Osteocyte (in vitro differentiated cells): ENCODE data around the gene LGR4. TPM values are rescaled to one million over a fixed set of nuclear protein-coding genes. Genes with fewer than 3 reads are reported as not detected.

ENCODE experiments used
- DNase-seq: peaks from one replicate; pipeline ENCODE4 v3.0.0; 2021; ENCODE audit warnings: mixed read lengths; ENCODE audit not compliant: unreplicated experiment; ENCODE audit errors: extremely low spot score
- H3K27ac Mint-ChIP-seq: one replicate; pipeline ENCODE4 v1.8.0; 2021; ENCODE audit warnings: mild to moderate bottlenecking, mixed read lengths; ENCODE audit not compliant: unreplicated experiment
- H3K27me3 Mint-ChIP-seq: one replicate; pipeline ENCODE4 v1.8.0; 2021; ENCODE audit warnings: mixed read lengths; ENCODE audit not compliant: unreplicated experiment
- H3K36me3 Mint-ChIP-seq: one replicate; pipeline ENCODE4 v1.8.0; 2021; ENCODE audit warnings: mixed read lengths; ENCODE audit not compliant: unreplicated experiment
- H3K4me1 Mint-ChIP-seq: one replicate; pipeline ENCODE4 v1.8.0; 2021; ENCODE audit warnings: mixed read lengths; ENCODE audit not compliant: unreplicated experiment
- H3K4me3 Mint-ChIP-seq: one replicate; pipeline ENCODE4 v1.8.0; 2021; ENCODE audit warnings: mild to moderate bottlenecking, moderate library complexity, mixed read lengths; ENCODE audit not compliant: unreplicated experiment
- H3K9me3 Mint-ChIP-seq: one replicate; pipeline ENCODE4 v1.8.0; 2021; ENCODE audit warnings: mixed read lengths; ENCODE audit not compliant: unreplicated experiment
- CTCF ChIP-seq: fragments of 200-600 bp; sonication (generic); IDR thresholded peaks from 2 replicates; pipeline ENCODE4 v1.5.0; 2021; ENCODE audit warnings: antibody characterized with exemption, mild to moderate bottlenecking, moderate library complexity
- total RNA-seq: library from RNA; stranded (reverse); gene quantifications from 2 replicates; pipeline ENCODE4 v1.2.1, GENCODE V29; 2021

Gene LGR4
- total RNA-seq, 1 donor from 2014 or later: 61.9 TPM

GRCh38 chr11:27485930-27486773 lies 13.6 kb upstream of the LGR4 start:
- DNase-seq: no peak
- no peak overlapping the region for H3K4me3 Mint-ChIP-seq
- H3K9me3 Mint-ChIP-seq: no peaks in the 10 kb centered on the region
- H3K4me1 Mint-ChIP-seq: peaks cover 3% of the 10 kb centered on the region
- no peak overlapping the region for H3K27ac Mint-ChIP-seq
- H3K27me3 Mint-ChIP-seq: no peaks in the 10 kb centered on the region
- TF ChIP-seq CTCF: peak; percentile 85
- H3K36me3 Mint-ChIP-seq: peaks cover 5% of the 10 kb centered on the region

- DNase-seq: no peak
- no peaks in the 10 kb centered on the region for H3K27me3 Mint-ChIP-seq
- no peaks in the 10 kb centered on the region for H3K36me3 Mint-ChIP-seq
- H3K27ac Mint-ChIP-seq: no peak overlapping the region
- peaks cover 5% of the 10 kb centered on the region for H3K4me1 Mint-ChIP-seq
- no peak overlapping the region for H3K4me3 Mint-ChIP-seq
- no peak for TF ChIP-seq CTCF
- no peaks in the 10 kb centered on the region for H3K9me3 Mint-ChIP-seq
These were observed 10.2 kb upstream of the LGR4 start for GRCh38 chr11:27482793-27483192.

GRCh38 chr11:27481992-27482391 lies 9.4 kb upstream of the LGR4 start:
- no peaks in the 10 kb centered on the region for H3K27me3 Mint-ChIP-seq
- no peaks in the 10 kb centered on the region for H3K36me3 Mint-ChIP-seq
- DNase-seq: no peak
- H3K4me3 Mint-ChIP-seq: no peak overlapping the region
- TF ChIP-seq CTCF: no peak
- peaks cover 5% of the 10 kb centered on the region for H3K4me1 Mint-ChIP-seq
- H3K9me3 Mint-ChIP-seq: no peaks in the 10 kb centered on the region
- H3K27ac Mint-ChIP-seq: no peak overlapping the region

- no peak for DNase-seq
- TF ChIP-seq CTCF: no peak
- no peak overlapping the region for H3K4me3 Mint-ChIP-seq
These were observed 5.2 kb upstream of the LGR4 start for GRCh38 chr11:27477831-27478230.

GRCh38 chr11:27477243-27477642 lies 4.7 kb upstream of the LGR4 start:
- H3K27ac Mint-ChIP-seq: no peak overlapping the region
- DNase-seq: no peak
- H3K36me3 Mint-ChIP-seq: no peaks in the 10 kb centered on the region
- H3K9me3 Mint-ChIP-seq: no peaks in the 10 kb centered on the region
- H3K4me1 Mint-ChIP-seq: peaks cover 13% of the 10 kb centered on the region
- TF ChIP-seq CTCF: no peak
- H3K27me3 Mint-ChIP-seq: no peaks in the 10 kb centered on the region
- no peak overlapping the region for H3K4me3 Mint-ChIP-seq

More at GRCh38 chr11:27477831-27478230, 5.2 kb upstream of the LGR4 start:
- H3K27me3 Mint-ChIP-seq: no peaks in the 10 kb centered on the region
- no peak overlapping the region for H3K27ac Mint-ChIP-seq
- no peaks in the 10 kb centered on the region for H3K9me3 Mint-ChIP-seq
- H3K36me3 Mint-ChIP-seq: no peaks in the 10 kb centered on the region
- H3K4me1 Mint-ChIP-seq: peaks cover 13% of the 10 kb centered on the region
